Vagina (tissue), 2 donors: ENCODE measurements around the gene RETREG1.

Experiments used
- POLR2A ChIP-seq, 2 donors: fragments of 450-650 bp; IDR thresholded peaks; one replicate each; pipeline ENCODE4 v1.6.1; 2017; ENCODE audit warnings: antibody characterized with exemption in 2 of 2, mild to moderate bottlenecking in 2 of 2, moderate library complexity in 2 of 2
- POLR2AphosphoS5 ChIP-seq, 2 donors: sonication (generic); formaldehyde crosslinking; IDR thresholded peaks; one replicate each; pipeline ENCODE4 v1.9.0; 2017; ENCODE audit warnings: antibody characterized with exemption in 2 of 2, mild to moderate bottlenecking in 2 of 2, low read depth in 1 of 2; ENCODE audit not compliant: insufficient read depth in 1 of 2
- TF ChIP-seq, protein P1 (sequence below), 3 experiments: fragments of 450-650 bp in 2 of 3; fragments of 200-600 bp in 1 of 3; sonication (generic) in 1 of 3; IDR thresholded peaks; one replicate each; pipeline ENCODE4 v1.5.1; 2017 to 2019; ENCODE audit warnings: antibody characterized with exemption in 3 of 3, mild to moderate bottlenecking in 2 of 3, moderate library complexity in 2 of 3

- TF ChIP-seq, protein P1, sequence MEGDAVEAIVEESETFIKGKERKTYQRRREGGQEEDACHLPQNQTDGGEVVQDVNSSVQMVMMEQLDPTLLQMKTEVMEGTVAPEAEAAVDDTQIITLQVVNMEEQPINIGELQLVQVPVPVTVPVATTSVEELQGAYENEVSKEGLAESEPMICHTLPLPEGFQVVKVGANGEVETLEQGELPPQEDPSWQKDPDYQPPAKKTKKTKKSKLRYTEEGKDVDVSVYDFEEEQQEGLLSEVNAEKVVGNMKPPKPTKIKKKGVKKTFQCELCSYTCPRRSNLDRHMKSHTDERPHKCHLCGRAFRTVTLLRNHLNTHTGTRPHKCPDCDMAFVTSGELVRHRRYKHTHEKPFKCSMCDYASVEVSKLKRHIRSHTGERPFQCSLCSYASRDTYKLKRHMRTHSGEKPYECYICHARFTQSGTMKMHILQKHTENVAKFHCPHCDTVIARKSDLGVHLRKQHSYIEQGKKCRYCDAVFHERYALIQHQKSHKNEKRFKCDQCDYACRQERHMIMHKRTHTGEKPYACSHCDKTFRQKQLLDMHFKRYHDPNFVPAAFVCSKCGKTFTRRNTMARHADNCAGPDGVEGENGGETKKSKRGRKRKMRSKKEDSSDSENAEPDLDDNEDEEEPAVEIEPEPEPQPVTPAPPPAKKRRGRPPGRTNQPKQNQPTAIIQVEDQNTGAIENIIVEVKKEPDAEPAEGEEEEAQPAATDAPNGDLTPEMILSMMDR (IDR thresholded peaks at IDR 0.05): no peak
- TF ChIP-seq POLR2A (IDR thresholded peaks at IDR 0.05) (no peak), POLR2AphosphoS5 (IDR thresholded peaks at IDR 0.05; ENCODE audit: insufficient read depth in 1 of 2, low read depth in 1 of 2) (no peak)
Measured at GRCh38 chr5:16663840-16664239, 47.0 kb upstream of the RETREG1 start.
